Osteocyte (in vitro differentiated cells): ENCODE data around the gene TTLL10. TPM values are rescaled to one million over a fixed set of nuclear protein-coding genes. Genes with fewer than 3 reads are reported as not detected.
A peak's percentile ranks its signal among the peaks of the same experiment; 100 is the strongest.

Experiments
- DNase-seq: peaks from one replicate; pipeline ENCODE4 v3.0.0; 2021; ENCODE audit warnings: mixed read lengths; ENCODE audit not compliant: unreplicated experiment; ENCODE audit errors: extremely low spot score
- H3K27ac Mint-ChIP-seq: one replicate; pipeline ENCODE4 v1.8.0; 2021; ENCODE audit warnings: mild to moderate bottlenecking, mixed read lengths; ENCODE audit not compliant: unreplicated experiment
- H3K27me3 Mint-ChIP-seq: one replicate; pipeline ENCODE4 v1.8.0; 2021; ENCODE audit warnings: mixed read lengths; ENCODE audit not compliant: unreplicated experiment
- H3K36me3 Mint-ChIP-seq: one replicate; pipeline ENCODE4 v1.8.0; 2021; ENCODE audit warnings: mixed read lengths; ENCODE audit not compliant: unreplicated experiment
- H3K4me1 Mint-ChIP-seq: one replicate; pipeline ENCODE4 v1.8.0; 2021; ENCODE audit warnings: mixed read lengths; ENCODE audit not compliant: unreplicated experiment
- H3K4me3 Mint-ChIP-seq: one replicate; pipeline ENCODE4 v1.8.0; 2021; ENCODE audit warnings: mild to moderate bottlenecking, moderate library complexity, mixed read lengths; ENCODE audit not compliant: unreplicated experiment
- H3K9me3 Mint-ChIP-seq: one replicate; pipeline ENCODE4 v1.8.0; 2021; ENCODE audit warnings: mixed read lengths; ENCODE audit not compliant: unreplicated experiment
- total RNA-seq: library from RNA; stranded (reverse); gene quantifications from 2 replicates; pipeline ENCODE4 v1.2.1, GENCODE V29; 2021
- TF ChIP-seq, protein P1 (sequence below): fragments of 200-600 bp; sonication (generic); IDR thresholded peaks from 2 replicates; pipeline ENCODE4 v1.5.0; 2021; ENCODE audit warnings: antibody characterized with exemption, mild to moderate bottlenecking, moderate library complexity

Gene TTLL10
- total RNA-seq, 1 donor from 2014 or later, result not detected

DNA sequence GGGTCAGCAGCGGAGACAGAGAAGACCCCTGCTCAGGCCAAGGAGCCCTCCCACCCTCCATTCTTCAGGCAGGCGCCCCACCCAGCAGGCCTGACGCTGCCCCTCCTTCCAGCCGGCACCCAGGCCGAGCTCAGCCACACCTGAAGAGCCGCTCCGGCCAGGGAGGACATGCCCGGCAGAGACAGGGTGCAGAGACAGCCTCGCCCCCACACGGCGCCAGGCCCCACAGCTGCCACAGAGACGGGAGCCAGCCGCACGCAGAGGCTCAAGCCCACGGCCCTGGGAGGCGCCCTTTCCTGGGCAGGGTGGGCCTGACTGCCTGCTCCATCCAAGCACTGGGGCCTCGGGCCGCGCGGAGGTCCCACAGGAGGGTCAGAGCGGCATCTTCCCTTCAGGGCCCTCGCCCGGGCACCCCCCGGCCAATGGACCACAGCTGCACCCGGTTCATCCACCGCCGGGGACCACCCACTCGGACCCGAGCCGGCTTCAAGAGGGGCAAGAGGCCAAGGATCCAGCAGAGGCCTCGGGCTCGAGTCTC lies 5.2 kb downstream of the TTLL10 start:
- TF ChIP-seq, protein P1, sequence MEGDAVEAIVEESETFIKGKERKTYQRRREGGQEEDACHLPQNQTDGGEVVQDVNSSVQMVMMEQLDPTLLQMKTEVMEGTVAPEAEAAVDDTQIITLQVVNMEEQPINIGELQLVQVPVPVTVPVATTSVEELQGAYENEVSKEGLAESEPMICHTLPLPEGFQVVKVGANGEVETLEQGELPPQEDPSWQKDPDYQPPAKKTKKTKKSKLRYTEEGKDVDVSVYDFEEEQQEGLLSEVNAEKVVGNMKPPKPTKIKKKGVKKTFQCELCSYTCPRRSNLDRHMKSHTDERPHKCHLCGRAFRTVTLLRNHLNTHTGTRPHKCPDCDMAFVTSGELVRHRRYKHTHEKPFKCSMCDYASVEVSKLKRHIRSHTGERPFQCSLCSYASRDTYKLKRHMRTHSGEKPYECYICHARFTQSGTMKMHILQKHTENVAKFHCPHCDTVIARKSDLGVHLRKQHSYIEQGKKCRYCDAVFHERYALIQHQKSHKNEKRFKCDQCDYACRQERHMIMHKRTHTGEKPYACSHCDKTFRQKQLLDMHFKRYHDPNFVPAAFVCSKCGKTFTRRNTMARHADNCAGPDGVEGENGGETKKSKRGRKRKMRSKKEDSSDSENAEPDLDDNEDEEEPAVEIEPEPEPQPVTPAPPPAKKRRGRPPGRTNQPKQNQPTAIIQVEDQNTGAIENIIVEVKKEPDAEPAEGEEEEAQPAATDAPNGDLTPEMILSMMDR, result no peak
- Mint-ChIP-seq H3K27me3 (peaks cover 15% of the 10 kb centered on the region), H3K27ac (no peak overlapping the region), H3K4me1 (no peaks in the 10 kb centered on the region), H3K36me3 (no peaks in the 10 kb centered on the region), H3K9me3 (no peaks in the 10 kb centered on the region), H3K4me3 (no peak overlapping the region)
- no peak for DNase-seq

DNA sequence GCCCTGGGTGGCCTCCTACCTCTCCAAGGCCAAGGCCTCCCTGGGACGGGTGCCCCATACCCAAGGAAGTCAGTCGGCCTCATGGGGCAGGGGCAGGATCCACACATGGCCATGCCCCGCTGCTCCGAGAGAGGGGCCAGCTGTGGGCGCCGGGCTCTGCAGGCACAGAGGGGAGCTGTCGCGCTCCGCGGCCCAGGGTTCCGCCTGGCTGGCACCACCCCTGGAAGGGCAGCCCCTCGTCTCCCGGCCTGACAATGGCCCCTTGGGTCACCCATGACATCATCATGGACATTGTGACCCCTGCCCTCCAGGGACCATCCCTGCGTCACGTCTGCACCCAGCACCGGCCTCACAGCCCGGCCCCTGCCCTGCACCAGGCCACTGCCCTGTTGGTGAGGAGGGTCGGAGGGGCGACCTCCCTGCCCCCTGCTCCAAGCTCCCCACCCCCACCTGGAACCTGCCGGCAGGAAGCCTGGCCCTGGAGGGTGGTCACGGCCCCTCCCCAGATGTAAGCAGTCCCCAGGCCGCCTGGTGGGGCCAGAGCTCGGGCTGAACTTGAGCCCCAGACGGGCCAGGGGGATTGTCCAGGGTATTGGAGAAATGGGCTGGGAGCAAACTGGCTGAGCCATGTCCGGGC lies 5.8 kb downstream of the TTLL10 start:
- DNase-seq, result no peak
- no peaks in the 10 kb centered on the region for H3K9me3 Mint-ChIP-seq
- no peaks in the 10 kb centered on the region for H3K36me3 Mint-ChIP-seq
- H3K4me3 Mint-ChIP-seq, result no peak overlapping the region
- no peaks in the 10 kb centered on the region for H3K4me1 Mint-ChIP-seq
- TF ChIP-seq, protein P1, result no peak
- H3K27me3 Mint-ChIP-seq, result peaks cover 13% of the 10 kb centered on the region
- H3K27ac Mint-ChIP-seq, result no peak overlapping the region

DNA sequence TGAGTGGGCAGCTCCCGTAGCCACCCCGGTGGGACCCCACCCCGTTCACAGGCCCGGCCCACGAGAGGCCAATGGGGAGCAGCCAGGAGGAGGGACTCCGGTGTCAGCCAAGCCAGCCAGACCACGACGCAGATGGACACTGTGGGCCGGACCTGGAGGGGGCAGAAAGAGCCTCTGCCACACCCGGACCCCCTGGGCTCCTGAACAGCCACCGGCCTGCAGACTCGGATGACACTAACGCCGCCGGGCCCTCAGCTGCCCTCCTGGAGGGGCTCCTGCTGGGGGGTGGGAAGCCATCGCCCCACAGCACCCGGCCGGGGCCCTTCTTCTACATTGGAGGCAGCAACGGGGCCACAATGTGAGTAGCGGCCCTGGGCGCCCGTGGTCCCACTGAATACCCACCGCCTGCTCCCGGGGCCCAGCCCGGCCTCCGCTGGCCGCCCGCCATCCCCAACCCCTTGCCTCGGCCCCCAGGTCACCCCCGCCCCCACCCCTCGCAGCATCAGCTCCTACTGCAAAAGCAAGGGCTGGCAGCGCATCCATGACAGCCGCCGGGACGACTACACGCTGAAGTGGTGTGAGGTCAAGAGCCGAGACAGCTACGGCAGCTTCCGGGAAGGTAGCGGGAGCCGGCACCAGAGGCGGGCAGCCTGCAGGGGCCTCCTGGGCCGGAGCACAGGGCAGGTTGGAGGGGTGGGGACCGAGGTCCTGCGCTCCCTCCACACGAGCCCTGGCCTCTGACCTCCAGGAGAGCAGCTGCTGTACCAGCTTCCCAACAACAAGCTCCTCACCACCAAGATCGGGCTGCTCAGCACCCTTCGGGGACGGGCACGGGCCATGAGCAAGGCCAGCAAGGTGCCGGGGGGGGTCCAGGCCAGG lies 6.5 kb downstream of the TTLL10 start:
- no peak for DNase-seq
- H3K27me3 Mint-ChIP-seq, result peaks cover 11% of the 10 kb centered on the region
- TF ChIP-seq, protein P1, result no peak
- no peaks in the 10 kb centered on the region for H3K36me3 Mint-ChIP-seq
- H3K4me3 Mint-ChIP-seq, result no peak overlapping the region
- H3K9me3 Mint-ChIP-seq, result no peaks in the 10 kb centered on the region
- no peak overlapping the region for H3K27ac Mint-ChIP-seq
- H3K4me1 Mint-ChIP-seq, result no peaks in the 10 kb centered on the region

DNA sequence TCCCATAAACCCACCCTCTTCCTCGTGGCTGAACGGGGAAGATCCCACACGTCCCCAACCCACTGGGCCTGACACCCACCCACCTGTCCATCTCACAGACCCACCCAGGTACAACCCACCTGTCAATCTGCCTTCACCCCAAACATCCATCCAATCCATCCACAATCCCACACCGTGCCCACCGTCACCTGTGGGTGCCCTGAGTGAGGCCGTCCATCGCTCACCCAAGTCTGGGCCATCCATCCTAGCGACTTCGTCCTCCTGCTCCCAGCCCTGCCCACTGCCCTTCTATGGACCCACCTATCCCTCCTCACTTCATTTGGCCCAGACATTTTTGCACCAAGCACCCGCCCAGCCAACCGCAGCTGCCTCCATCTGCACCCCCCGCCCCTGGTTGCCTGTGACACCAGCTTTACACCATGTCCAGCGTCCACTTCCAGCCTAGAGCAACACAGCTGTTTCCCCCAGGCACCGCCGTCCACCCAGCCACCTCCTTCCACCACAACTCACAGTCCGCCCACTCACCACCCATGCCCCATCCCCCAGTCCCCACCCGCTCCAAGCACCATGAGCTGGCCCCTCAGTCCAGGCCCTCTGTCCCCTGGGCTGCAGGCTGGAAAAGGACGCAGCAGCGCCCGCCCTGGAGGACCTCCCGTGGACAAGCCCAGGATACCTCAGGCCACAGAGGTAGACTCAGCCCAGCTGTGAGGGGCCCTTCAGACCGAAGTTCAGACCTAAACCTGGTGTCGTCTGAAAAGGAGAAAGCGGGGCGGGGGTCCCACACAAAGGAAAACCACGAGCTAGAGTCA lies 7.7 kb downstream of the TTLL10 start:
- TF ChIP-seq, protein P1, result no peak
- H3K27ac Mint-ChIP-seq, result peak overlapping the region; percentile 61
- no peak for DNase-seq

More for the DNA sequence above, 7.7 kb downstream of the TTLL10 start:
- Mint-ChIP-seq H3K9me3 (no peaks in the 10 kb centered on the region), H3K36me3 (no peaks in the 10 kb centered on the region), H3K27me3 (peaks cover 10% of the 10 kb centered on the region), H3K4me3 (no peak overlapping the region), H3K4me1 (no peaks in the 10 kb centered on the region)
